HG02870 (cell line): ENCODE results near the gene TK2.
A peak's percentile ranks its signal among the peaks of the same experiment; 100 is the strongest.

ENCODE experiments used
- ATAC-seq: cut with Tn5 transposase; IDR thresholded peaks from one replicate; pipeline ENCODE4 v1.9.1; 2021; ENCODE audit warnings: mild to moderate bottlenecking, moderate library complexity; ENCODE audit not compliant: unreplicated experiment

Gene TK2

DNA sequence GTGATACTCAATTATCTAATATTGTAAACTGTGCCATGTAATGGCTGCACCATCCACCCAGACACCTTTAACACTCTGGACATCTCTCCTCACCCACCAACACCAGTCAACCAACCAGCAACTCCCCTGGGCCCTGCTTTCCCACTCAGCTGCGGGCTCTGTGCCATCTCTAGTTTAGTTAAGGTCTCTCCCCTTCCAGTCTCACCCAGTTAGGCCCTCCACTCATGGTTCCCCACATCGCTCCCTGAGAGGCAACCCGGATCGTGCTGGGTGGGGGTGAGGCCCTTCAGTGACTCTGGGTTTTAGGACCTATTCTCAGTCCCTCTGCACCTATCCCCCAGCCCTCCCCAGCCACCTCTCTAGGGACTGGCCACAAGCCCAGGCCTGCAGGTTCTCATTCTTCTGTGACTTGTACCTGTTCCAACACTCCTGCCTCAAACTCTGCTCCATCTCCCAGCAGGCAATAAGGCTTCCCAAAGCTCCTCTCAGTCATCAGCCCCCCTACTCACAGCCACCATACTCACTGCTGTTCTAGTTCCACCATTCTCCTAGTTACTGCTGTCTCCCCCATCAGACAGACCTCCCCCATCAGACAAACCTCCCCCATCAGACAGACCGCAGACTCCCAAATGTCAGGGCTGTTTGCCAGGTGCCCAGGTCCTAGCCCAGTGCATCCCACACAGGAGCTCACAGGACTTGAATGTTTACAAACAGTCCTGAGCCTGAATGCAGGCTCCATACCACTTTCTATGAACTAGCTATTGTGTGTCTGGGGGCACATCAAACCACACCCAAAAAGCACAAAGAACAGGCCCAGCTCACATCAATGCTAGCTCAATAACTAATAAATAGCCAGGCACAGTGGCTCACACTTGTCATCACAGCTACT lies 2.6 kb downstream of the TK2 start:
- no peak for ATAC-seq

DNA sequence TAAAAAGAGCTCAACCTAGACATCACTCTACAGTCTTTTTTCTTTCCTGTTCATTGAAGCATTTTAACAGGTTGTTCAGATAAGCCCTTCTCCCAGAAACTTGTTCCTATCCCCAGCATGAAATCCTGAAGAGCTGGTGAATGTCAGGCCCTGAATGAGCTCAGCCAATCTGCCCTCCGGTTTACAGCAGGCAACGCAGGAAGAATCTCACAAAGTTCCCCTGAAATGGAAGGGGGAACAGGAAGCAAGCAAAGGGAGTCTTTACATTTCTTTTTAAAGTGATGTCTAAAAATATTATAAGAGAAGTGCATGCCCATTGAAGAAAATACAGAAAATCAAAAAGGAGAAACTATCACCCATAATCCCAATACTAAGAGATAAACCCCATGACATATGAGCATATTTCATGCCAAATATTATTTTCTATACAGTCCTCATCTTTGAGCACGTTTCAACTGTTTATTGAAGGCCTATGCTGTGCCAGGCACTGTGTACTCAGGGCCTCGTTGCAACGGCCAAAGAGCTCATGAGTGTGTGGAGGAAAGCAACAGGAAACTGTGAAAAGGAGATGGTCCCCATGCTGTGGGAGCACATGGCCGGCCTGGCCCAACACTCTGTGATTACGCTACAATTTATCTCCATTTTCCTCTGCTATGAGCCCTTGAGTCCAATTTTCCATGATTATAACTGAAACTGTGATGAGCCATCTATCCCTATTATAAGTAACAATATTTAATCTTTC lies 5.7 kb downstream of the TK2 start:
- ATAC-seq, result no peak

DNA sequence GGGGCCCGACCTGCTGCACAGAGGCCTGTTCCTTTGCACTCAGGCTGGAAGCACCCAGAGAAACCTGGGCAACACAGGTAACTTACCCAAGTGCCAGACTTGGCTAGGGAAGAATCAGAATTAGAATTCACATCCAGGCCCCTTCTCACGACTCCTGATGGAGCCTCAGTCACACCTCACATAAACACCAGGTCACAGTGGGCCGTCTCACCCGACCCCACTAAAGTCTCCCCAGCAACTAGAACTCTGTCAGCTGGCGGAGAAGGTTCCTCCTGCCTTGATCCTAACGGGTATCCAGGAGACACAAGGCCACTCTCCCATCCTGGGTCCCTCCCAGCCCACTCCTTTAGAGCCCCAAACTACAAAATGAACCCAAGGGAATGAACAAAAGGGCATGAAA lies 6.4 kb downstream of the TK2 start:
- no peak for ATAC-seq

DNA sequence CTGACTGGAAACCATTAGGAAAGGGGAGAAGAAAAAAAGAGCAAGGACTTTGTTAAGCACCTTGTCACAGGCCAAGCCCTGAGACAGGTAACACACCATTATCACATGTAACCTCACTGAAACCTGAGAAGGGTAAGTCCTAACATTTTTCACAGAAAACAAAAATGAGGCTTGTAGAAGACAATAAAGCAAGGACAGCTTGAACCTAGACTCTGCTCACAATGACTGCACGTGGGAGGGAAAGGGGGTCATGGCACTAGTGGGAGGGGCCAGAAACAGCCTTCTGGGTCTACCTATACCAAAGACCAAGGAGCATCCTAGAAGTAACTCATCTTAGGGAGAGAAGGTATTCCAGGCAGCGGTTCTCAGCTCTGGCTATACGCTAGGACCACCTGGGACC lies 7.5 kb downstream of the TK2 start:
- no peak for ATAC-seq

DNA sequence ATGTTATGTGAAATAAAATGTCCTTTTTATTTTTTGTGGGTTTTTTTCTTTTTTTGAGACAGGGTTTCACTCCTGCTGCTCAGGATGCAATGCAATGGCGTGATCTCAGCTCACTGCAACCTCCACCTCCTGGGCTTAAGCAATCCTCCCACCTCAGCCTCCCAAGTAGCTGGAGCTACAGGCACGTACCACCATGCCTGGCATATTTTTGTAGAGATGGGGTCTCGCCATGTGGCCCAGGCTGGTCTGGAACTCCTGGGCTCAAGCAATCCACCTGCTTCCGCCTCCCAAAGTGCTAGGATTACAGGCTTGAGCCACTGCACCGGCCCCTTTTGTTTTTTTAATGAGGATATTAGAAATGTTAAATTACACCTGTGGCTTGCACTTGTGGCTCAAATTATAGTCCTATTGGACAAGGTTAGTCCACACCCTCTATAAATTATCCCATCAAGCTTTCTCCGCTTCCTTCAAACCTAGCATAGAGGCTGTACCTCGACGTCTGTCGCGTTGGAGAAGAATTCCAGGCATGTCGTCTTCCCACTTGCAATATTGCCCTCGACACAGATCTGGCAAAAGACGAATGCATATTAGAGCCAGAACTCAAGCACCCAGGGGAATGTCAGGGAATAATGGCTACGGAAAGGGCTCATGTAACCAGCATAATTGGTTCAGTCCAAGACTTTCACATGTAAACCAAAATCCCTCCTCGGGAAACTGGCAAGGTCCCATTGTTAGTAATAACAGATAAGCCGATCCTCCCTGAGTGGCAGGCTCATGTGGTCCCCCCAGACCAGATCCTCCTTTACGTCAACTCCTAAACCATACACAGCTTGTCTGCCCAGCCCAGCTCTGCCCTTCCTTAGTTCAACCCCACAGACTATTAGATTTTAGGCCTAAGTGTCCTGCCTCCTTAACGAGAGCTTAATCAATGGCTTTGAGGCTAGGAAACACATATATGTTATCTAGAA lies 8.2 kb downstream of the TK2 start:
- no peak for ATAC-seq

DNA sequence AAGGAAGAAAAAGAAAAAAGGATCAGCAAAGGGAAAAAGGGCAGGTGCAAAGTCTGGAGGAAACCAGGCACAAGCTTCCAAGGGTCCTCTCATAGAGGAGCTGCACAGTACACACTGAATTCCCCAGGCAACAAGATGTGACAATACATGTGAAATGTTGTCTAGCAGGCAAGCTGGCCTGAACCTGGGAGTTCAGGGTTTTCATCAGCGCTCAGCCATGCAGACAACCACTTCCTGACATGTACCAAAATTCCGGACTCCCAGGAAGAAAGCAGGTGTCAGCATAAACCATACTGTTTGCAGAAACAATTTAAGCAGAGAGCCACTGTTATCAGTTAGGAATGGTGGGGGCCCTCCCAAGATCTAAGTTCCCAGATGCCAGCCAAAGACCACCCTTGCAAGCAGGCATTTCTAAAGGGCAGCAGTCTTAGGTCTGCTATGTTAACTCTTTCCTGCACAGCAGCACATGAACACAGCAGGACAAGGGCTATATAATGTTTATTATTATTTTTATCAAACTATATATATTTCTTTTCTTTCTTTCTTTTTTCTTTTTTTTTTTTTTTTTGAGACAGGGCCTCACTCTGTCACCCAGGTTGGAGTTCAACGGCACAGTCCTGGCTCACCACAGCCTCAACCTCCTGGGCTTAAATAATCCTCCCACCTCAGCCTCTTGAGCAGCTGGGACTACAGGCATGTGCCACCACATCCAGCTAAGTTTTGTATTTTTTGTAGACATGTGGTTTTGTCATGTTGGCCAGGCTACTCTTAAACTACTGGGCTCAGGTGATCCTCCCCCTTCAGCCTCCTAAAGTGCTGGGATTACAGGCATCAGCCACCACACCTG lies 10.1 kb downstream of the TK2 start:
- peak; percentile 71 for ATAC-seq

DNA sequence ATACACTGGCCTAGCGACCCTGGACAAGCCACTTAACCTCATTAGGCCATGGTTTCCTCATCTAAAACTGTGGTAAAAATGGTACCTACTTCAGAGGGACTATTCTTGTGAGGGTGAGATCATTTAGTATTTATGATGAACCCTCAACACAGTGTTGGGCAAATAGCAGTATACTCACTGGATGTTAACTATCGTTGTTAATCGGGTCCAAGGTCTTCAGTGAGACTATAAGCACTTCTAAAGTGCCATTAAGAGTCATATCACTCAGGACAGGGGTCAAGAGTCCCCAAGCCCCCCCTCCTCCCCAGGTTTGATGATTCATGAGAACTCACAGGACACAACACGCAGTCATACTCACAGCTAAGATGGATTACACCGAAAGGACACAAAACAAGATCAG lies 11.0 kb downstream of the TK2 start:
- ATAC-seq, result no peak

DNA sequence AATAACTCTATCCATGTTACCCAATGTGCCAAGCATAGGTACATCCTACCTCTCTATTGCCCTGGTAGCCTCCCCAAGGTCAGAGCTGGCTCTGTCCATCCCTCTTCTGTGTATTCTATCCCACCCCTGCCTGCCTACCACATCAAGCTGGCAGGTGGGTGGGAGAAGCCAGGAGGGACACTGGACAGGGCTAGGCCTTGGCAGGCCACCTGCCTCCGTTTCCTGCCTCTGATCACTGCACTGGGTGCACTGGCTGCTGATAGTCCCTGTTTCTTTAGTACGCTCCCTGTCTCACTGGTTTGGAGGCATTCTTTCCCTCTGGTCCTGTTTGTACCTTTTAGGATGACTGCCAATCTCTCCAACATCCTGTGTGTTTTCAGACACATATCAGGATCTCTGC lies 12.7 kb downstream of the TK2 start:
- no peak for ATAC-seq

DNA sequence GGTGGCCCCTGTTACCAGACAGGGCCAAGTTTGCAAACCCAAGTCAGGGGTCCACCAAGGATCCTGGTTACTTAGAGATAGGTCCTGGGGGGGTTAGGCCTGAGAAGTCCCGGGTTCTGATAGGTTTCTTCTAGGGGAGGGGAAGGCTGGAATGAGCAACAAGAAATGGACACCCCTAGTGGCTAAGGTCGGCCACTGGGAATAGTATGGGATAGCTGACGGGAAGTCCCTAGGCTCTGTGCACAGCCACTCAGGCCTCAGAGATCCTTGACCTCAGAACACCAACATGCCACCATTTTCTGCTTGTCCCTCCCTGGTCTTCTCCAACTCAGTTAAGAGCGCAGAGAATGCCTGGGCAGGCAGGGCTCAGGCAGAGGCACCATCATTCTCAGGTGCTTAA lies 13.4 kb downstream of the TK2 start:
- ATAC-seq, result no peak

DNA sequence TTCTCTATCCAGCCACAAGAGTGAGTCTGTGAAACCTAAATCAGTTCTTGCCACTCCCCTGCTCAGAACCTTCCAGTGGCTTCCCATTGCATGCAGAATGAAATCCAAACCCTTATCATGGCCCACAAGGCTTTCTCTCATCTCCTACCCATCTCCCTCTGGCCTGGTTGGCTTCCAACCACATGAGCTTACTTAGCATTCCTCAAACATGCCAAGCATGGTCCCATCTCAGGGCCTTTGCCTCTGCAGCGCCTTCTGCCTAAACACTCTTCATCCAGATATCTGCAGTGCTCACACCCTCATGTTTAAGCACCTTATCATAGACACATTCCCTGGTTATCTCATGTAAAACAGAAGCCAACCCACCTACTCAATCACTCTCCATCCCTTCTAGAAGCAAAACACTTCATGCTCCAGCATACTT lies 15.5 kb downstream of the TK2 start:
- no peak for ATAC-seq

DNA sequence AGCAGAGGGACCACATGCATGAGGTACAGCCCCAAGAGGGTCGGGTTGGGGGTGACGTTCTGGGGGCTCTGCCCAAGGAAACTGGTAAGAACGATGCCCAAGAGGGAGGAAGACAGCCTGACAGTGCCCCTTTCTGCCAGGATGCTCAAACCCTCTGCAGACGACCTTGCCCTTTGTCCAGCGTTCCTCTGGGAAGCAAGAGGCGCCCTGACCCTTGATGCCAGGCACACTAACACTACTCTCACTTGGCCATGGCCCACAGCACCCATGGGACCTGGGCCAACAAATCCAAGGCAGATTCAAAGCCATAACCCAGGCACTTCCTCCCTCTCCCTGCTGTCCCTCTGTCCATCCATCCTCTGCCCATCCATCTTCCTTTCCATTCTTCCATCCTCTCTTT lies 20.4 kb downstream of the TK2 start:
- ATAC-seq, result no peak

DNA sequence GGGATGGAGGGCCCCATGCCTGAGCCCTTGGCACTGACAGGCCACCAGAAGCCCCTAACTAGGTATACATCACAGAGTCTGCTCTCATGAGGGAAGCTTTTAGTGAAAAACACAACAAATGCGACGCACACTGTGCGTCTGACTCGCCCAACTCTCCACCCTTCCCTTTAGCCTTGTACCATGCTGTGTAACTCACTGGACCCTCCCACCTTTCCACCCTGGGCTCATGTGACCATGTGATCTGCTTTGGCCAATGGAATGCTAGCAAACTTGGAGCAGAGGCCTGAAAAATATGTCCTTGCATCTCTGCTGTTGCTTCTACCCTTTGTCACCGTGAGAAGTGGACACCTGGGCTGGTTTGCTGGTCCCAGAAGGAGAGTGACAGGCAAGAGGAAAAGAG lies 21.6 kb downstream of the TK2 start:
- no peak for ATAC-seq

DNA sequence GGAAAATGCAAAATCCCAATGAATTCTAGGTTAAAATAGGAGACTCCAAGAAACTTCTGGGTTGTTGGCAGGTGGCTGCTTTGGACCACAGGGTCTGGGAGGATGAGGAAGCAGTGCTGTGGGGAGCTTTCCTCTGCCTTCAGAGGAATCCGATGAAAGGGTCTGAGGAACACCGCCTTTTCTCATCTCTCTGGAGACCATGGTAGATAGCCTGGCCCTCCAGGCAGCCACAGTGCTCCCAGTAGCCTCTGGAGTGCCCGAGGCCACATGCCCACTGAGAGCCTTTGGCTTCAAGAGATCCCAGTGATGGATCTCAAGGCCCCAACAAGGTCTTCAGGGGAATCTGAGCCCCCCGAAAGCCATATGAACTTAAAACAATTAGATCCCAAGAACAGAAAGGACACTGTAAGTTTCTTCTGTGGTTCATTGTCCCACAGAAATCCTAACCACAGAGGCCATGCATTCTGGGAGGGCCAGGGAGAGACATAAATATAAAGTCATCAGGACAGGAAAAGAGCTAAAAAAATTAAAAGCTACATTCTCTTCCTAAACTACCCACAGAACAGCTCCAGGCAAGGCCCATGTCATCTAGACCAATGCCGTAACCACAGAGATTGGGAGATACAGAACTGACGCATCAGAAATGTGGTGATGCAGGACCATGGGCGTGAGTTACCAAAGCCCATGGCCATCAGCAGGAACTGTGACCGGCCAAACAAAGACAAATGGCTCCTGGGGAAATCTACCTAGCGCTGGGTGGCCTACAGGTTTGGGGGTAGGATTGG lies 24.3 kb downstream of the TK2 start:
- no peak for ATAC-seq

DNA sequence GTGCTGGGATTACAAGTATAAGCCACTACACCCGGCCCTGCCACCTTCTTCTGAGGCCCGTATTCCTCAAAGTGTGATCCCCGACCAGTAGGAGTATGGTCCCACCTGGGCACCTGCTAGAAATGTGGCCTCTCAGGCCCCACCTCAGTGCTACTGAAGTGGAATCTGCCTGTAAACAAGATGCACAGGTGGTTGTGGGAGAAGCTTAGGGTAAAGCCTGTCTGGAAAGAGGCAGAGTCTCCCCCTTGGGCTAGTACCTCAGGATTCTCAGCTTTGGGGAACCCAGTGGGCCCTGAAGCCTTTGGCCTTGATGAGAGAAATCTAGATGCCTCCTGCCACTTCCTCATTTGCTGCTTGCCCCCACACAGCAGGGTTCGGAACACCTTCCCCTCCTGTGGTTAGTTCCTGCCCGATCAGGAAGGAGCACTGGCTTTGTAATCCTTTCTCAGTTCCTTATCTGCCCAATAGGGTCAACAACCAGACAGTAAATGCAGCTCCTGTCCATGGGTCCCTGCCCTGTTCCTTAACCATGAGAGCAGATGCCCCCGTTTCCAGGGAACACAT lies 25.2 kb downstream of the TK2 start:
- ATAC-seq, result peak; percentile 57

DNA sequence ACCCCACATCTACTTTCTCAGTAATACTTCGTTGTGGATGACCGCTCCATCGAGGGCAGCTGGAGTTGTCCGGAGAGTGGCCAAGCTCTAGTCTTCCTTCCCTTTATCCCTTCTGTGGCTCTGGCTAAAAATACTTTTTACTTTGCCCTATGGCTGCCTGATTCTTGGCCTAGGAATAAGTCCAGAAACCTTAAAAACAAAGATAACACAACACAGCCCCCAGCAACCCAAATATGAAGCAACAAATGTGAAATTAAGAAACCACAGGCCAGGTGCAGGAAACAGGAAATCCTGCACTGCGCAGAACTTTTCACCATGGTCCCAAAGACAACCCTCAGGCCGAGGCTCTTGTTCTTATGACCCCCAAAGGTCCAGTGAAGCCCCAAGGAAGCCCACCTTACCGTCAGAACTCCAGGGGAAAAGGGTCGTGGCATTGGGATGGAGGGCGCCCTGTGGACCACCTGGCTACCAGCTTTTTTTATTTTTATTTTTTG lies 26.0 kb downstream of the TK2 start:
- peak; percentile 29 for ATAC-seq

DNA sequence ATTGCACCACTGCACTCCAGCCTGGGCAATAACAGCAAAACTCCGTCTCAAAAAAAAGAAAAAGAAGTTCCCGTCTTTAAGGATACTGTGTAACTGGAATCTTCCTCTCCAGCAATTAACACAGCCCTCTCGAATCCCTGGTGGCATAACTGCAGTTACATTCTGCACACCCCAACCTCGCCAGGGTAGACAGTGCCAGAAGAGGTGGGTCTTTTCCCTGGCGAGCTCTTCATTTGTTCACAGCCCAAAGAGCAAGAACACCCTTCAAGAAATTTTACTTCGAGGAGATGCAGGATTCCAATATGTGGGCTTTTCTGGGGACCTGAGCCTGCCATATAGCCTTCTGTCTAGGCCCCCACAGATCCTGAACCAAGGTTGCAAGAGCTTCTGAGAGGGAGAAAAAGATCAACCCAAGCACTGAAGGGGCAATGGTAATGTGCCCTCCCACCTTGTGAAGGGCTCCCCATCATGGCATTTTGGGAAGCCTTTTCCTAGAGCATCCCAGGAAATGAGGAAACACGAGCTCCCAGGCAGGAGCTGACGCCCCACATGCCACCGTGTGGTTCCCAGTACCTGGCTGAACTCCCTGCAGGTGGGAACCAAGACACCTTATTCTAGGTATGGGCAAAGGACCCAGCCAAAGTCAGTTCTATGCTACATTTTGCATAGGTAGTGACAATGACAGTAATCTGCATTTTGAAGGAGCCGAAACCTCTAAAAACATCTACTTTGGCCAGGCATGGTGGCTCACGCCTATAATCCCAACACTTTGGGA lies 26.9 kb downstream of the TK2 start:
- no peak for ATAC-seq

DNA sequence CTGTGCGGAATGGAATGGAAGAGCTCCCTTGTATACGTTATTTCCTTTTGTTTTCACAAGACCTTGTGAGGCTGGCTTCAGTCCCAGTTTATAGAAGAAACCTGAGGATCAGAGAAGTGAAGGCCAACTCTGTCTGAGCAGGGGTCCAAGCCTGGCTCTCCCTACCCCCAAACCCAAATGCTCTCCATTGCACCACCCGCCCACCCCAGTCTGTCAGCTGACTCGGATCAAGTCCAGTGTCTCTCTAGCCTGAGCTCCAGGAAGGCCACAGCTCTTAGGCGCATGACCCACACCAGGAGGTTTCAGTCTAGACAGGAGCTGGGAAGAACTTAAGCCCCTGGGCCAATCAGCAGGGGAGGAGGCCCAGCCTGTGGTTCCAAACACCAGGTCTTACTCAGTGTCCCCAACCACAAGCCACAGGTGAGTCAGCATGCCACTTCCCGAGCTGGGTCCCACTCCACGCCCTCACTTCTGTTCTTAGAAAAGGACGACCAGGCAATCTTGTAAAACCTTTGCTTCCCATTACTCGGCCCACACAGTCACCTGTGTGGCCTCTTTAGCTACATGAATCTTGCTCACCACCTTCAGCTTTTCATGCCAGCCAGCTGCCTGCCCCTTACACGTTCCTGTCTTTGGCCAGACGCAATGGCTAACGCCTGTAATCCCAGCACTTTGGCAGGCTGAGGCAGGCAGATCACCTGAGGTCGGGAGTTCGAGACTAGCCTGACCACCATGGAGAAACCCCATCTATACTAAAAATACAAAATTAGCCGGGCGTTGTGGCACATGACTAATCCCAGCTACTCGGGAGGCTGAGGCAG lies 27.8 kb downstream of the TK2 start:
- peak; percentile 71 for ATAC-seq
